Urinary bladder (tissue), 4 donors: ENCODE results near the gene PODNL1. TPM values are rescaled to one million over a fixed set of nuclear protein-coding genes. Genes with fewer than 3 reads are reported as not detected.
A peak's percentile ranks its signal among the peaks of the same experiment; 100 is the strongest.

Source experiments
- DNase-seq: peaks from one replicate; pipeline ENCODE4 v3.0.0-alpha.2; 2015; ENCODE audit errors: extremely low spot score
- H3K27ac ChIP-seq: one replicate; pipeline ENCODE4 v1.5.1; 2013; ENCODE audit warnings: low read depth, mild to moderate bottlenecking, moderate library complexity
- H3K36me3 ChIP-seq: one replicate; pipeline ENCODE4 v1.6.1; 2013; ENCODE audit warnings: mild to moderate bottlenecking, moderate library complexity; ENCODE audit not compliant: insufficient read depth
- H3K4me1 ChIP-seq: one replicate; pipeline ENCODE4 v1.6.1; 2013; ENCODE audit warnings: mild to moderate bottlenecking, moderate library complexity; ENCODE audit not compliant: insufficient read depth
- H3K4me3 ChIP-seq: one replicate; pipeline ENCODE4 v1.5.1; 2013; ENCODE audit warnings: low read depth, low read length
- WGBS: extraction: QIAGEN DNeasy Blood & Tissue Kit; methylation state at CpG from one replicate; pipeline ENCODE4 v1.1.7; 2013; 5-methylcytosine and 5-hydroxymethylcytosine counted together
- polyA plus RNA-seq: library from polyadenylated mRNA; stranded (reverse); fragments of 200-250 nt; gene quantifications from one replicate; pipeline ENCODE4 v1.2.3, GENCODE V29; 2013
- total RNA-seq: library from RNA; depleted of rRNA; stranded (reverse); fragments of >200 nt; gene quantifications from one replicate; pipeline ENCODE4 v1.2.3, GENCODE V29; 2014
- donor health status: healthy with polysubstance abuse.
- donor health status: healthy.

PODNL1 gene
- total and polyA plus RNA-seq, 2 donors: 0.21 to 2.4 TPM

GRCh38 chr19:13958043-13958442, 19.8 kb upstream of the PODNL1 start:
- H3K36me3 ChIP-seq: peaks cover 5% of the 10 kb centered on the region
- H3K27ac ChIP-seq: no peak overlapping the region
- DNase-seq: no peak
- H3K4me1 ChIP-seq: no peaks in the 10 kb centered on the region
- H3K4me3 ChIP-seq: no peak overlapping the region
- 79% methylated on average over 12 of the region's 12 CpGs for WGBS

- no peak for DNase-seq
- Histone ChIP-seq H3K4me3 (no peak overlapping the region), H3K36me3 (peaks cover 5% of the 10 kb centered on the region), H3K4me1 (no peaks in the 10 kb centered on the region), H3K27ac (no peak overlapping the region)
- WGBS: 85% methylated on average over 8 of the region's 8 CpGs
Observed at GRCh38 chr19:13957051-13957450, 18.8 kb upstream of the PODNL1 start.

- H3K4me1 ChIP-seq: no peaks in the 10 kb centered on the region
- 92% methylated on average over 16 of the region's 16 CpGs for WGBS
- no peak overlapping the region for H3K4me3 ChIP-seq
- DNase-seq: no peak
- no peak overlapping the region for H3K27ac ChIP-seq
- peaks cover 5% of the 10 kb centered on the region for H3K36me3 ChIP-seq
Observed at GRCh38 chr19:13956365-13956744, 18.1 kb upstream of the PODNL1 start.

- no peak for DNase-seq
- Histone ChIP-seq H3K27ac (no peak overlapping the region), H3K4me3 (no peak overlapping the region), H3K4me1 (no peaks in the 10 kb centered on the region), H3K36me3 (peaks cover 5% of the 10 kb centered on the region)
- 92% methylated on average over 42 of the region's 42 CpGs for WGBS
Observed at GRCh38 chr19:13955662-13956364, 17.6 kb upstream of the PODNL1 start.

GRCh38 chr19:13954185-13954584, 16.0 kb upstream of the PODNL1 start:
- 92% methylated on average over 15 of the region's 15 CpGs for WGBS
- Histone ChIP-seq H3K36me3 (peaks cover under 1% of the 10 kb centered on the region), H3K4me1 (no peaks in the 10 kb centered on the region), H3K27ac (no peak overlapping the region), H3K4me3 (no peak overlapping the region)
- no peak for DNase-seq

- Histone ChIP-seq H3K4me1 (no peaks in the 10 kb centered on the region), H3K4me3 (peak overlapping the region; percentile 95), H3K27ac (no peak overlapping the region), H3K36me3 (no peaks in the 10 kb centered on the region)
- DNase-seq: peak; percentile 6
- WGBS: 3% methylated on average over 13 of the region's 13 CpGs
Observed at GRCh38 chr19:13952931-13953531, 14.8 kb upstream of the PODNL1 start.

- Histone ChIP-seq H3K4me3 (peak within 1 kb of the TSS; percentile 95), H3K4me1 (no peaks in the 10 kb centered on the region), H3K36me3 (no peaks in the 10 kb centered on the region), H3K27ac (peak within 1 kb of the TSS; percentile 93)
- DNase-seq: peak; percentile 97
- WGBS: under 1% methylated on average over 62 of the region's 65 CpGs
Observed at GRCh38 chr19:13952154-13952930, 14.1 kb upstream of the PODNL1 start, which contains the start of gene DCAF15. Gene DCAF15 (plus strand): TSS chr19:13952509. CDS start chr19:13952513, 4 bp downstream.

- WGBS: 10% methylated on average over 20 of the region's 20 CpGs
- Histone ChIP-seq H3K27ac (no peak overlapping the region), H3K36me3 (no peaks in the 10 kb centered on the region), H3K4me3 (no peak overlapping the region), H3K4me1 (no peaks in the 10 kb centered on the region)
- no peak for DNase-seq
Observed at GRCh38 chr19:13951799-13952153, 13.6 kb upstream of the PODNL1 start.

GRCh38 chr19:13951043-13951442, 12.8 kb upstream of the PODNL1 start:
- WGBS: 84% methylated on average over 2 of the region's 2 CpGs
- Histone ChIP-seq H3K4me3 (no peak overlapping the region), H3K27ac (no peak overlapping the region), H3K36me3 (no peaks in the 10 kb centered on the region), H3K4me1 (no peaks in the 10 kb centered on the region)
- DNase-seq: no peak

GRCh38 chr19:13946414-13946813, 8.2 kb upstream of the PODNL1 start:
- WGBS: 85% methylated on average over 4 of the region's 4 CpGs
- no peaks in the 10 kb centered on the region for H3K36me3 ChIP-seq
- H3K4me1 ChIP-seq: no peaks in the 10 kb centered on the region
- no peak for DNase-seq
- H3K4me3 ChIP-seq: no peak overlapping the region
- no peak overlapping the region for H3K27ac ChIP-seq

- 98% methylated on average over 1 of the region's 1 CpG for WGBS
- no peak for DNase-seq
- no peak overlapping the region for H3K27ac ChIP-seq
- no peaks in the 10 kb centered on the region for H3K36me3 ChIP-seq
- H3K4me3 ChIP-seq: no peak overlapping the region
- no peaks in the 10 kb centered on the region for H3K4me1 ChIP-seq
Observed at GRCh38 chr19:13942023-13942684, 3.9 kb upstream of the PODNL1 start.

GRCh38 chr19:13937479-13938300, 527 bp downstream of the PODNL1 start:
- Histone ChIP-seq H3K4me3 (peak overlapping the region; percentile 34), H3K36me3 (no peaks in the 10 kb centered on the region), H3K27ac (no peak overlapping the region), H3K4me1 (no peaks in the 10 kb centered on the region)
- DNase-seq: no peak
- WGBS: 8% methylated on average over 29 of the region's 29 CpGs
